Stimulated activated CD4-positive, alpha-beta T cell treated with anti-CD3 and anti-CD28 coated beads, Interleukin-1b, Interleukin-23, amount 100 ng/mL, for 4 hours (primary cell): ENCODE data around the gene MFSD6.

Experiments used
- DNase-seq, 2 donors: peaks; one replicate each; pipeline ENCODE4 v3.0.0-alpha.2; 2020; ENCODE audit warnings: low read depth in 2 of 2

The MFSD6 gene

GRCh38 chr2:190436557-190436956 lies 28.4 kb downstream of the MFSD6 start:
- DNase-seq = no peak

- no peak for DNase-seq
These were observed 32.0 kb downstream of the MFSD6 start for GRCh38 chr2:190440113-190440512.

- DNase-seq = no peak
These were observed 33.4 kb downstream of the MFSD6 start for GRCh38 chr2:190441564-190441963.

- DNase-seq = no peak
These were observed 34.9 kb downstream of the MFSD6 start for GRCh38 chr2:190443055-190443454.

GRCh38 chr2:190443778-190444481 lies 35.8 kb downstream of the MFSD6 start:
- no peak for DNase-seq

GRCh38 chr2:190444976-190445375 lies 36.8 kb downstream of the MFSD6 start:
- DNase-seq = no peak

GRCh38 chr2:190446193-190446592 lies 38.0 kb downstream of the MFSD6 start:
- no peak for DNase-seq

GRCh38 chr2:190446750-190447516 lies 38.8 kb downstream of the MFSD6 start:
- no peak for DNase-seq

- DNase-seq = no peak
These were observed 39.6 kb downstream of the MFSD6 start for GRCh38 chr2:190447766-190448165.

GRCh38 chr2:190449925-190450324 lies 41.8 kb downstream of the MFSD6 start:
- DNase-seq = no peak

GRCh38 chr2:190450363-190450762 lies 42.2 kb downstream of the MFSD6 start:
- DNase-seq = no peak

GRCh38 chr2:190451561-190452176 lies 43.5 kb downstream of the MFSD6 start:
- no peak for DNase-seq

- no peak for DNase-seq
These were observed 44.3 kb downstream of the MFSD6 start for GRCh38 chr2:190452433-190452832.

GRCh38 chr2:190454795-190455194 lies 46.6 kb downstream of the MFSD6 start:
- no peak for DNase-seq

- DNase-seq = no peak
These were observed 47.4 kb downstream of the MFSD6 start for GRCh38 chr2:190455358-190456095.

- DNase-seq = no peak
These were observed 48.7 kb downstream of the MFSD6 start for GRCh38 chr2:190456833-190457232.

- no peak for DNase-seq
These were observed 49.1 kb downstream of the MFSD6 start for GRCh38 chr2:190457256-190457655.

- no peak for DNase-seq
These were observed 50.4 kb downstream of the MFSD6 start for GRCh38 chr2:190458352-190459107.

GRCh38 chr2:190459881-190460280 lies 51.7 kb downstream of the MFSD6 start:
- no peak for DNase-seq

- DNase-seq = no peak
These were observed 52.3 kb downstream of the MFSD6 start for GRCh38 chr2:190460487-190460886.

- DNase-seq = no peak
These were observed 54.0 kb downstream of the MFSD6 start for GRCh38 chr2:190462181-190462580.
